GM13976 (cell line): ENCODE measurements around the gene HMGCS2.

Experiments
- DNase-seq: peaks from one replicate; pipeline ENCODE4 v3.0.0; 2012; ENCODE audit warnings: low spot score
- in situ Hi-C: fragments of 300-500 bp; cut with MboI; formaldehyde crosslinking; loops from one replicate; pipeline ENCODE4 v1.12.0; 2022; ENCODE audit warnings: low sequenced_read_pairs, mixed read lengths, inconsistent platforms; ENCODE audit not compliant: unreplicated experiment
- TF ChIP-seq, protein P1 (sequence below): IDR thresholded peaks from 2 replicates; pipeline ENCODE4 v1.5.1; 2012; ENCODE audit warnings: borderline replicate concordance, mild to moderate bottlenecking; ENCODE audit not compliant: insufficient read depth; ENCODE audit errors: extremely low read depth, missing control alignments, control extremely low read depth

HMGCS2 gene

DNA sequence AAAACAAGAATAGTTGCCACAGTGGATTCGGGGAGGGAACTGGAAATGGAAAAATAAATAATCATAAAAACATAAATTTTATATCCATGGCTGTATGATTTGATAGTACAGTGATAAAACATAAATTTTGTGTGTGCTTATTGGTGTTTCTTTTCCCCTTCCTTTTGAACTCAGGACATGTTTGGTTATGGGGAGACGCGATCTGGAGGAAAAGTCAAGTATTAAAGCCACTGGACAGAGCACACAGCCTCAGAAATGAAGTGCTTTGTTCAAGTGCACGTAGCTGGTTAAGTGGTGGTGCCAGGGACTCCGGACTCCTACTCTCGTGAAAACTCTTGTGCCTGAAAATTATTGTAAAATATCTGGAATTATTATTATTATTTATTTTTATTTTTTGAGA lies 9.7 kb upstream of the HMGCS2 start:
- no peak for DNase-seq
- in situ Hi-C loops: loop anchor here (25.0 kb wide), 1 partner anchor 109 kb away; the partner anchor contains the start of gene ADAM30
- TF ChIP-seq, protein P1, sequence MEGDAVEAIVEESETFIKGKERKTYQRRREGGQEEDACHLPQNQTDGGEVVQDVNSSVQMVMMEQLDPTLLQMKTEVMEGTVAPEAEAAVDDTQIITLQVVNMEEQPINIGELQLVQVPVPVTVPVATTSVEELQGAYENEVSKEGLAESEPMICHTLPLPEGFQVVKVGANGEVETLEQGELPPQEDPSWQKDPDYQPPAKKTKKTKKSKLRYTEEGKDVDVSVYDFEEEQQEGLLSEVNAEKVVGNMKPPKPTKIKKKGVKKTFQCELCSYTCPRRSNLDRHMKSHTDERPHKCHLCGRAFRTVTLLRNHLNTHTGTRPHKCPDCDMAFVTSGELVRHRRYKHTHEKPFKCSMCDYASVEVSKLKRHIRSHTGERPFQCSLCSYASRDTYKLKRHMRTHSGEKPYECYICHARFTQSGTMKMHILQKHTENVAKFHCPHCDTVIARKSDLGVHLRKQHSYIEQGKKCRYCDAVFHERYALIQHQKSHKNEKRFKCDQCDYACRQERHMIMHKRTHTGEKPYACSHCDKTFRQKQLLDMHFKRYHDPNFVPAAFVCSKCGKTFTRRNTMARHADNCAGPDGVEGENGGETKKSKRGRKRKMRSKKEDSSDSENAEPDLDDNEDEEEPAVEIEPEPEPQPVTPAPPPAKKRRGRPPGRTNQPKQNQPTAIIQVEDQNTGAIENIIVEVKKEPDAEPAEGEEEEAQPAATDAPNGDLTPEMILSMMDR: no peak

DNA sequence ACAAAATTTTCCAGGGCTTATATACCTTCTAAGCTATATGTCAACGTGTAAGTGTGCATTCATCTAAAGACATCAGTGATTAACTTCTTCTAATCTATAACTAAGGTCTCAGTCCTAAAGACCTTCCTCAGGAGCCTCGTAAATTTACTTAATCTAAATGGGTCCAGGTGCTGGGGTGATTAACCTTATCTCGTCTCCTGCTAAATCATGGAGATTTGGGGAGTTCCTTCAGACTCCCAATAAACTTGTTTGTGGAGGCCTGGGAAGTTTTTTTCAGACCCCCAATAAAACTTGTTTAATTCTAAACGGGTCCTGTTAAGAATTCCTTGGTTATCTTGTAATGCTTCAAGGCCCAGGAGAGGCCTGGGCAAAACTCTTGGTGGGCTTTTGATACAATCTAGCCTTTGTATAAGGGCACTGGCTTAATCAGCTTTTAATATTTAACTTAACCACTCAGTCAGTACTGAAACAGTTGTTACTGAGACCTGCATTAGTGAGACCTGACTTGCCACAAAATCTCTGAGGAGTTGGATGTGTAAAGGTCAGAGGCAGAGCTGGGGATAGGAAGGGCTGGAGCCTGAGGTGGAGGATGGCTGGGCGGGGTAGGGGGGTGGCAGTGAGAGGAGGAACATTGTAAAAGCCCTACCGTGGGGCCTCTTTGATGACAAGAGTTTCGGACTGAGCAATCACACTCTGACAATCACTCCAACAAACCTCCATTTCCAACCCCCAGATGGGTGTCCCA lies 6.2 kb upstream of the HMGCS2 start:
- no peak for DNase-seq
- TF ChIP-seq, protein P1: no peak
- in situ Hi-C loops: loop anchor here (25.0 kb wide), 1 partner anchor 112 kb away; the partner anchor contains the start of gene ADAM30

DNA sequence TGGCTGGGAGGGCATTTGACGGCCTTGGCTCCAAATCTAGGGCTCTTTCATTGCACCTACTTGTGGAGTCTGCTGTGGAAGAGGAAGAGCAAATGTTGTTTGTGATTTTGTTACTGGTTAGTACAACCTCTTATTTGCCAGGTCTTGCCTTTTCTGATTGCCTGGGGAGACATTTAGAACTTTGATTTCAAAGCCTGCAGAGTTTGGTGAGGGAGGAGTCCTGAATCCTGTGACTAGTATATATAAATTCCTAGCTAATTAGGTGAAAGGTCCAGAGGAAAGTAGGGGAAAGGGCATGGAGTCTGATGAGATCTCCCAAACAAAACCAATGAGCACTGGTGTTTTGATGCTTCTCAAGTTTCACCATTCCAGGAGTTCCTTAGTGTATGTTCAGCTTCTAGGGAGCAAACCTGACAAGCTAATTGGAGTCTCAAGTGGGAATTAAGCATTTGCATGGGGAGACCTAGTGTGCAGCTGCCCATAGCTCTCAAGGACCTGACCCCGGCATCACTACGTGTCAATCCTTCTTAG lies 5.1 kb upstream of the HMGCS2 start:
- TF ChIP-seq, protein P1: no peak
- in situ Hi-C loops: no loop called here
- DNase-seq: no peak

DNA sequence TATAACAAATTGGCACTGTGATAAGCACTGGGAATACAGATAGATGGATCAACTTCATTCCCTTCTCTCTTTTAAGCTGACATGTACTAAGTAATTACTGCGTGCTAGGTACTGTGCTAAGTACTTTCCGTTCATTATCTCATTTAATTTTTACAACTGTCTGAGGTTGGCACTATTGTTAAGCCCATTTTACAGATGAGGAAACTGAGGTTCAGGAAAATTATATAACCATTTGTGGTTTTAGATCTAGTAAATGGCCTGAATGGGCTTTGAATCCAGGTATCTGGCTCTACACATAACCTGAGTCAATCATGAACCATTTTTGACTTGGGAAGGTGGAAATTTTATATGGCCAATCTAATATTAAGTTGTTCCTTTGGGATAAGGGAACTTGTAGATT lies 3.6 kb upstream of the HMGCS2 start:
- in situ Hi-C loops: no loop called here
- TF ChIP-seq, protein P1: no peak
- no peak for DNase-seq

DNA sequence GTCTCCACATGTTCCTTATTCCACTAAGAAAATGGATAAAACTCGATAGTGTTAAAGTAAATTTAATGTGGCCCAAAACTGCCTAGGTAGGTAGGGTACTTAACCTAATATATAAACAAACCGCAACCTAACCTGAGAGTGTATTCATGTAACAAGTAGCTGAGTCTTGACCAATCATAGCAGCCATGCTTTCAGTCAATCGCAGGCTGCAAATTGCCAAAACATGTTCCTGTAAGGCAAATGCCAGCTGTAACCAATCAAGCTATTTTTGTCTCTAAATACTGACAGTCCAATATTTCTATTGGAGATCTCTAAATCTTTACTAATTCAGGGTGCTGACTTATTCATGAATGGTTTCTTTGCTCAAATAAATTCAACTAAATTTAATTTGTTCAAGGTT lies 3.1 kb upstream of the HMGCS2 start:
- in situ Hi-C loops: no loop called here
- TF ChIP-seq, protein P1: no peak

GRCh38 chr1:119771016-119771415 lies 2.3 kb upstream of the HMGCS2 start:
- DNase-seq: no peak
- TF ChIP-seq, protein P1: no peak
- in situ Hi-C loops: no loop called here

More for the DNA sequence above, 3.1 kb upstream of the HMGCS2 start:
- no peak for DNase-seq

- TF ChIP-seq, protein P1: no peak
- in situ Hi-C loops: no loop called here
- no peak for DNase-seq
Measured at GRCh38 chr1:119767486-119767885, 1.2 kb downstream of the HMGCS2 start.
